Measurements from ENCODE around the gene RAB3IL1. TPM values are rescaled to one million over a fixed set of nuclear protein-coding genes. Genes with fewer than 3 reads are reported as not detected.

RAB3IL1 gene
- total RNA-seq, 4 donors from 2014 or later, result 6.5 to 27.7 (median 15.2) TPM

GRCh38 chr11:61860054-61860903, 57.1 kb downstream of the RAB3IL1 start:
- H3K27ac ChIP-seq, result no peak overlapping the region
- no peaks in the 10 kb centered on the region for H3K36me3 ChIP-seq
- intact Hi-C loops (cut with DNase I), result no loop called here
- no peaks in the 10 kb centered on the region for H3K27me3 ChIP-seq
- TF ChIP-seq POLR2A (IDR thresholded peaks at IDR 0.05) (no peak), CTCF (IDR thresholded peaks at IDR 0.05) (no peak)
- peak; percentile 59 to 81 for DNase-seq
- no peak overlapping the region for H3K4me3 ChIP-seq (replicated peaks in 1 of 3)
- H3K4me1 ChIP-seq, result peaks cover 0 to 7% of the 10 kb centered on the region in 2 donors
- 72 to 89% methylated on average over 16 of the region's 16 CpGs for WGBS, 2 donors
- no peaks in the 10 kb centered on the region for H3K9me3 ChIP-seq

GRCh38 chr11:61855939-61856680, 61.3 kb downstream of the RAB3IL1 start:
- H3K4me3 ChIP-seq (replicated peaks in 1 of 3), result no peak overlapping the region
- 89 to 90% methylated on average over 5 to 11 of the region's 12 CpGs for WGBS, 2 donors
- no peaks in the 10 kb centered on the region for H3K9me3 ChIP-seq
- intact Hi-C loops (cut with DNase I), result no loop called here
- peaks cover 0 to 7% of the 10 kb centered on the region in 2 donors for H3K4me1 ChIP-seq
- no peaks in the 10 kb centered on the region for H3K36me3 ChIP-seq
- H3K27me3 ChIP-seq, result no peaks in the 10 kb centered on the region
- TF ChIP-seq CTCF (IDR thresholded peaks at IDR 0.05), result no peak
- TF ChIP-seq POLR2A (IDR thresholded peaks at IDR 0.05), result no peak
- no peak for DNase-seq
- no peak overlapping the region for H3K27ac ChIP-seq

GRCh38 chr11:61854966-61855714, 62.2 kb downstream of the RAB3IL1 start:
- TF ChIP-seq CTCF (IDR thresholded peaks at IDR 0.05) (no peak), POLR2A (IDR thresholded peaks at IDR 0.05) (no peak)
- intact Hi-C loops (cut with DNase I), result no loop called here
- no peak for DNase-seq
- no peak overlapping the region for H3K4me3 ChIP-seq (replicated peaks in 1 of 3)
- peaks cover 0 to 3% of the 10 kb centered on the region in 2 donors for H3K4me1 ChIP-seq
- no peaks in the 10 kb centered on the region for H3K9me3 ChIP-seq
- H3K27ac ChIP-seq, result no peak overlapping the region
- 90 to 93% methylated on average over 9 to 13 of the region's 14 CpGs for WGBS, 2 donors
- no peaks in the 10 kb centered on the region for H3K36me3 ChIP-seq
- H3K27me3 ChIP-seq, result no peaks in the 10 kb centered on the region

- DNase-seq, result no peak
- no peaks in the 10 kb centered on the region for H3K27me3 ChIP-seq
- TF ChIP-seq POLR2A (IDR thresholded peaks at IDR 0.05) (no peak), CTCF (IDR thresholded peaks at IDR 0.05) (no peak)
- H3K27ac ChIP-seq, result no peak overlapping the region
- intact Hi-C loops (cut with DNase I), result no loop called here
- H3K9me3 ChIP-seq, result no peaks in the 10 kb centered on the region
- H3K4me1 ChIP-seq, result no peaks in the 10 kb centered on the region
- H3K4me3 ChIP-seq (replicated peaks in 1 of 3), result no peak overlapping the region
- WGBS, 2 donors, result 88 to 96% methylated on average over 13 to 17 of the region's 17 CpGs
- H3K36me3 ChIP-seq, result no peaks in the 10 kb centered on the region
Measured at GRCh38 chr11:61854206-61854895, 63.0 kb downstream of the RAB3IL1 start.
